ENCODE results near the gene ADAM19.

ADAM19 gene

DNA sequence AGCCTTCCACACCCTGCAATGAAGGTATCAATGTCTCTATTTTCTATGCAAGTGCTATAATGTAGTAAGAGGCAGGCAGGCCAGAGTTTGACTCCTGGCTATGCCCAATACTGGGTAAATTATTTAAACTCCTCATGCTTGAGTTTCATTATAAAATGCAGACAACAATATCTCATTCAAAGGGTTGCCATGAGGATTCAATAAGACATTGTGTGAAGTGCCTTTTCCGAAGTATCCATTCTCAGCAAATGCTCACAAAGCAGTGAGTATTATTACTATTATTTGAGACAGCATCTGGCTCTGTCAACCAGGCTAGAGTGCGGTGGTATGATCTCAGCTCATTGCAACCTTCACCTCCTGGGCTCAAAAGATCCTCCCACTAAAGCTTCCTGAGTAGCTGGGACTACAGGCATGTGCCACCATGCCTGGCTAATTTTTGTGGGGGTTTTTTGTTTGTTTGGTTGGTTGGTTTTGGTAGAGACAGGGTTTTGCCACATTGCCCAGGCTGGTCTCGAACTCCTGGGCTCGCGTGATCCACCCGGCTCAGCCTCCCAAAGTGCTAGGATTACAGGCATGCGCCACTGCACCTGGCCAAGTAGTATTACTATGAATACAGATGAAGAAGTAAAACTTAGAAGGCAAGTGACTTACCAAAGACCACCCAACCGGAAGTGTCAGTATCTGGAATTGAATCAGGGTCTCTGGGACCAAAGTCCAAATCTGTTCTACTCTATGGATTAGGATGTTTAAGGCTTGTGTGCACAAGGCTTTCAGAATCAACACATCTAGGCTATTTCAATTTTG lies 18.8 kb downstream of the ADAM19 start:
- TF ChIP-seq, protein P1, sequence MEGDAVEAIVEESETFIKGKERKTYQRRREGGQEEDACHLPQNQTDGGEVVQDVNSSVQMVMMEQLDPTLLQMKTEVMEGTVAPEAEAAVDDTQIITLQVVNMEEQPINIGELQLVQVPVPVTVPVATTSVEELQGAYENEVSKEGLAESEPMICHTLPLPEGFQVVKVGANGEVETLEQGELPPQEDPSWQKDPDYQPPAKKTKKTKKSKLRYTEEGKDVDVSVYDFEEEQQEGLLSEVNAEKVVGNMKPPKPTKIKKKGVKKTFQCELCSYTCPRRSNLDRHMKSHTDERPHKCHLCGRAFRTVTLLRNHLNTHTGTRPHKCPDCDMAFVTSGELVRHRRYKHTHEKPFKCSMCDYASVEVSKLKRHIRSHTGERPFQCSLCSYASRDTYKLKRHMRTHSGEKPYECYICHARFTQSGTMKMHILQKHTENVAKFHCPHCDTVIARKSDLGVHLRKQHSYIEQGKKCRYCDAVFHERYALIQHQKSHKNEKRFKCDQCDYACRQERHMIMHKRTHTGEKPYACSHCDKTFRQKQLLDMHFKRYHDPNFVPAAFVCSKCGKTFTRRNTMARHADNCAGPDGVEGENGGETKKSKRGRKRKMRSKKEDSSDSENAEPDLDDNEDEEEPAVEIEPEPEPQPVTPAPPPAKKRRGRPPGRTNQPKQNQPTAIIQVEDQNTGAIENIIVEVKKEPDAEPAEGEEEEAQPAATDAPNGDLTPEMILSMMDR (IDR thresholded peaks at IDR 0.05; ENCODE audit: low read depth, low read length, missing control alignments): no peak
- in situ Hi-C loops (cut with HindIII; ENCODE audit: low sequenced_read_pairs): no loop called here
- DNase-seq (ENCODE audit: low read depth): no peak
- no peak overlapping the region for H3K4me3 ChIP-seq (ENCODE audit: low read depth, low read length)

DNA sequence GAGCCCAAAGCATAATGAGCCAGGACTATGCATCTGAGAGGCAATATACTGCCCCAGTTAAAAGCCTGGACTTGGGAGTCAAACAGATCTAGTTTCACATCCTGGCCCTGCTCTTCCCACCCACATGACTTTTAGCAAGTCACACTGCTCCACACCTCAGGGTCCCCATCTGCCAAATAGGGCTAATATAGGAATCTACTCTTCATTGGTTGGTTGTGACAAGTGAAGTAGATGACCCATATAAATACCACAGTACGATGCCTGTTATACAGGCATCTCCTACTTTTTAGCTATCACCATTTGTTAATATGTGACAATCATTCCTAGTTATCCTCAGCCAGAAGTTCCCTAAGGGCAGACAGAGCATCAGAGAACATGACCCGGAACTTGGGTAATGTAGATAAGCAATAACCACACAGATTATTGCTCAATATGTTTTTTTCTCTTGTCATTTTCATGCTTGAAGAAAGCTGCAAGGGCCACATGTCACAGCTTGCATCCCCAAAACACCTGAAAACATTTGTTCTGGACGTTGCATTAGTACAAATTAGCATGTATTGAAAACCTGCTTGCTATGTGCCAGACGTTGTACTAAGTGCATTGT lies 20.4 kb downstream of the ADAM19 start:
- in situ Hi-C loops (cut with HindIII; ENCODE audit: low sequenced_read_pairs): no loop called here
- TF ChIP-seq, protein P1 (IDR thresholded peaks at IDR 0.05; ENCODE audit: low read depth, low read length, missing control alignments): no peak
- DNase-seq (ENCODE audit: low read depth): no peak
- H3K4me3 ChIP-seq (ENCODE audit: low read depth, low read length): no peak overlapping the region

DNA sequence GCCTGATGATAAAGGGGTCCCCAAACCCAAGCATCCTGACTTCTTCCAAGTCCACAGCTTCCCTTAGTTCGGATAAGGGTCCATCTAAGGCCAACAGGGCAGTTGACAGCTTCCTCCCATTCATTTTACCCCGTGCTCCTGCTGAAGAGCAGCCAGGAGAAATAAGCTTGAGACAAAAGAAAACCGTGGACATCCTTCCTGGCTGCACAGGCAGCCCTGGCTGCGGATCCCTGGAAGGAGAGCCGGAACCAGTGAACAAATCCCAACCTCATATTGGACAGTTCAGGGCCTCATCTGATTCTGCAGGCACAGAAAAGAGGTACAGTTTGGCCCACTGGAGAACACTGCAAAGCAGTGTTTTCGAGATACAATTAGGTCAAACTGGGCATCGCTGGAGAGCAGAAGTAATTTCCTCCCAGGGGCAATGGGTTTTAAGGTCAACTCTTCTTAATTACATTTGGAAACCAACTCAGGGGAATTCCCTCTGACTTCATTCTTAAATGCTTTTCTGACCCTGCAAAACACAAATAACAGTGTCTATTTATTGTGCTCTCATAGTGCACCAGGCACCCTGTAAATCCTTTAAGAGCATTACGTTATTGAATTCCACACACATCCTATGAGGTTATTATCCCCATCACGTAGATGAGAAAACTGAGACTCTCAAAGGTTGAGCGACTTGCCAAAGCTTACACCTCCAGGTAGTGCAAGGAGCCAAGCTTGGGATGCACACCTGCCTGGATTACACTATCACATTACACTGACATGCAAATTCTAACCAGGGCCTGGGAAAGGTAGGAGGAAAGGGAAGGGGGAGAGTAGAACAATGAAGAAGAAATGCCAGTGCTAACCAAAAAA lies 21.2 kb downstream of the ADAM19 start:
- TF ChIP-seq, protein P1 (IDR thresholded peaks at IDR 0.05; ENCODE audit: low read depth, low read length, missing control alignments): no peak
- H3K4me3 ChIP-seq (ENCODE audit: low read depth, low read length): no peak overlapping the region
- in situ Hi-C loops (cut with HindIII; ENCODE audit: low sequenced_read_pairs): no loop called here
- DNase-seq (ENCODE audit: low read depth): no peak

DNA sequence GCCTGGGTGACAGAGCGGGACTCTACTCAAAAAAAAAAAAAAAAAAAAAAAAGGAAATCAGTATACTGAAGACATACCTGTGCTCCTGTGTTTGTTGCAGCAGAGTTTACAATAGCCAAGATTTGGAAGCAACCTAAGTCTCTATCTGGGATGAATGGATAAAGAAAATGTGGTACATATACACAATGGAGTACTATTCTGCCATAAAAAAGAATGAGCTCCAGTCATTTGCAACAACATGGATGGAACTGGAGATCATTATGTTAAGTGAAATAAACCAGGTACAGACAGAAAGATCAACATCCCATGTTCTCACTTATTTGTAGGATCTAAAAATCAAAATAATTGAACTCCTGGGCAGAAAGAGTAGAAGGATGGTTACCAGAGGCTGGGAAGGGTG lies 22.9 kb downstream of the ADAM19 start:
- no peak for DNase-seq (ENCODE audit: low read depth)
- in situ Hi-C loops (cut with HindIII; ENCODE audit: low sequenced_read_pairs): no loop called here
- TF ChIP-seq, protein P1 (IDR thresholded peaks at IDR 0.05; ENCODE audit: low read depth, low read length, missing control alignments): no peak
- no peak overlapping the region for H3K4me3 ChIP-seq (ENCODE audit: low read depth, low read length)

DNA sequence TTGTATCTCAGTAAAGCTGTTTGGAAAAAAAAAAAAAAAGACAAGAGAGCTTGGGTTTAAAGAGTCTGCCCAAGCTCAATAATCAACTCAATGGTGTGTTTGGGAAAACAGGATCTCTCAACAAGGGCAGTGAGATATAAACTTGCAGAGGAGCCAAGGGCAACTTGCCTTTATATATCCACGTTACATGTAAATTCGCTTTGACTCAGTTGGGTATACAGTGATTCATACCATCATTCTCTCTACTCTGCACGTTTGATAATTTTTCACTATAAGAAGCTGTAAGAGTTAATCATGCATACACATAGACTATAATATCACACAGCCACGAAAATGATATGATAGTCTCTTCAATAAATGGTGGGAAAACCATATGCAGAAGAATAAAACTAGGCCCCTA lies 24.9 kb downstream of the ADAM19 start:
- TF ChIP-seq, protein P1 (IDR thresholded peaks at IDR 0.05; ENCODE audit: low read depth, low read length, missing control alignments): no peak
- no peak for DNase-seq (ENCODE audit: low read depth)
- in situ Hi-C loops (cut with HindIII; ENCODE audit: low sequenced_read_pairs): no loop called here
- no peak overlapping the region for H3K4me3 ChIP-seq (ENCODE audit: low read depth, low read length)

DNA sequence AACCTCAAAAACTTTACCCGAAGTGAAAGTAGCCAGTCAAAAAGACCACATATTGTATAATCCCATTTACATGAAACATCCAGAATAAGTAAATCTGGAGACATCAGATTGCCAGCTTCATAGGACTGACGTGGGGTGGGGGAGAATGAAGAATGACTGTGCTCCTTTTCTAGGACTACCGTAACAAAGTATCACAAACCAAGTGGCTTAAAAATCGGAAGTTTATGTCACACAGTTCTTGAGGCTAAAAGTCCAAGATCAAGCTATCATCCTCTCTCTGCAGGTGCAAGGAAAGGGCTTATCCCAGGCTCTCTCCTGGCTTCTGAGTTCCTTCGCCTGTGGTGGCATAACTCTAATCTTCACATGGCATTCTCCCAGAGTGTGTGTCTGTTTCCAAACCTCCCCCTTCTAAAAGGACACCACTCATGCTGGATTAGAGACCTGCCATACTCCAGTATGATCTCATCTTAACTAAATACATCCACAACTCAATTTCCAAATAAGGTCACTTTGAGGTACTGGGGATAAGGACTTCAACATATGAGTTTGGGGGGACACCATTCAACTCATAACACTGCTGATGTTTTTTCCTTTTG lies 25.5 kb downstream of the ADAM19 start:
- in situ Hi-C loops (cut with HindIII; ENCODE audit: low sequenced_read_pairs): no loop called here
- DNase-seq (ENCODE audit: low read depth): no peak
- TF ChIP-seq, protein P1 (IDR thresholded peaks at IDR 0.05; ENCODE audit: low read depth, low read length, missing control alignments): no peak
- H3K4me3 ChIP-seq (ENCODE audit: low read depth, low read length): no peak overlapping the region
